Astrocyte (in vitro differentiated cells and primary cell): ENCODE results near the gene PHKA1. TPM values are rescaled to one million over a fixed set of nuclear protein-coding genes. Genes with fewer than 3 reads are reported as not detected.
"Not testable (repeated sequence)": the region's sequence is repeated elsewhere in the genome, so short reads cannot be mapped to it uniquely, and the experiment has no call there.

Source experiments
- DNase-seq: peaks from one replicate; pipeline ENCODE4 v3.0.0-alpha.2; 2010; ENCODE audit warnings: low read depth
- FAIRE-seq: peaks from 2 replicates; lab custom pipeline; 2011; peaks lifted over from hg19 to GRCh38; lab: Jason Lieb, UNC
- H2AFZ ChIP-seq: 2 replicates; pipeline ENCODE4 v1.6.0; 2012; ENCODE audit warnings: low read depth, low read length, inconsistent platforms
- H3K27ac ChIP-seq: 2 replicates; pipeline ENCODE4 v1.5.1; 2011; ENCODE audit warnings: low read depth, low read length, inconsistent platforms
- H3K27me3 ChIP-seq: 2 replicates; pipeline ENCODE4 v1.6.0; 2011; ENCODE audit warnings: low read length, inconsistent platforms; ENCODE audit not compliant: insufficient read depth
- H3K36me3 ChIP-seq: 2 replicates; pipeline ENCODE4 v1.5.1; 2011; ENCODE audit warnings: low read length, inconsistent platforms; ENCODE audit not compliant: insufficient read depth
- H3K4me1 ChIP-seq: 2 replicates; pipeline ENCODE4 v1.5.1; 2011; ENCODE audit warnings: low read length, inconsistent platforms; ENCODE audit not compliant: insufficient read depth
- H3K4me2 ChIP-seq: 2 replicates; pipeline ENCODE4 v1.6.0; 2012; ENCODE audit warnings: low read length, inconsistent platforms
- H3K4me3 ChIP-seq: 2 replicates; pipeline ENCODE4 v1.5.1; 2011; ENCODE audit warnings: low read depth, mild to moderate bottlenecking, low read length, inconsistent platforms; ENCODE audit not compliant: insufficient read depth
- H3K79me2 ChIP-seq: 2 replicates; pipeline ENCODE4 v1.6.0; 2012; ENCODE audit warnings: mild to moderate bottlenecking, low read length, inconsistent platforms; ENCODE audit not compliant: insufficient read depth
- H3K9ac ChIP-seq: 2 replicates; pipeline ENCODE4 v1.6.0; 2012; ENCODE audit warnings: mild to moderate bottlenecking, low read length, inconsistent platforms
- H3K9me3 ChIP-seq: 2 replicates; pipeline ENCODE4 v1.5.1; 2012; ENCODE audit warnings: low read depth, mild to moderate bottlenecking, low read length, inconsistent platforms; ENCODE audit not compliant: insufficient read depth
- H4K20me1 ChIP-seq: 2 replicates; pipeline ENCODE4 v1.6.0; 2012; ENCODE audit warnings: low read length, inconsistent platforms; ENCODE audit not compliant: insufficient read depth
- H3K27ac Mint-ChIP-seq: one replicate; pipeline ENCODE4 v1.8.0; 2021; ENCODE audit warnings: mild to moderate bottlenecking, mixed read lengths; ENCODE audit not compliant: unreplicated experiment
- H3K27me3 Mint-ChIP-seq: one replicate; pipeline ENCODE4 v1.8.0; 2021; ENCODE audit warnings: low read depth, mixed read lengths; ENCODE audit not compliant: unreplicated experiment
- H3K36me3 Mint-ChIP-seq: one replicate; pipeline ENCODE4 v1.8.0; 2021; ENCODE audit warnings: low read depth, mixed read lengths; ENCODE audit not compliant: unreplicated experiment
- H3K4me1 Mint-ChIP-seq: one replicate; pipeline ENCODE4 v1.8.0; 2021; ENCODE audit warnings: low read depth, mixed read lengths; ENCODE audit not compliant: unreplicated experiment
- H3K4me3 Mint-ChIP-seq: one replicate; pipeline ENCODE4 v1.8.0; 2021; ENCODE audit warnings: mild to moderate bottlenecking, moderate library complexity, mixed read lengths; ENCODE audit not compliant: unreplicated experiment
- H3K9me3 Mint-ChIP-seq: one replicate; pipeline ENCODE4 v1.8.0; 2021; ENCODE audit warnings: mild to moderate bottlenecking, mixed read lengths; ENCODE audit not compliant: unreplicated experiment
- EZH2 ChIP-seq: IDR thresholded peaks from 2 replicates; pipeline ENCODE4 v1.6.1; 2012; ENCODE audit warnings: mild to moderate bottlenecking, low read length, inconsistent platforms; ENCODE audit not compliant: insufficient read depth
- total RNA-seq: library from RNA; stranded (reverse); gene quantifications from 2 replicates; pipeline ENCODE4 v1.2.1, GENCODE V29; 2021
- TF ChIP-seq, protein P1 (sequence below): IDR thresholded peaks from 2 replicates; pipeline ENCODE4 v1.5.1; 2011; ENCODE audit warnings: low read depth, mild to moderate bottlenecking, inconsistent platforms, low read length, moderate library complexity; ENCODE audit not compliant: insufficient read depth

PHKA1 gene
- total RNA-seq, 1 donor from 2014 or later: 7.5 TPM

GRCh38 chrX:72568406-72569092 is 145.6 kb downstream of the PHKA1 start:
- Mint-ChIP-seq H3K9me3 (no peaks in the 10 kb centered on the region), H3K27ac (peak overlapping the region; percentile 72)

DNA sequence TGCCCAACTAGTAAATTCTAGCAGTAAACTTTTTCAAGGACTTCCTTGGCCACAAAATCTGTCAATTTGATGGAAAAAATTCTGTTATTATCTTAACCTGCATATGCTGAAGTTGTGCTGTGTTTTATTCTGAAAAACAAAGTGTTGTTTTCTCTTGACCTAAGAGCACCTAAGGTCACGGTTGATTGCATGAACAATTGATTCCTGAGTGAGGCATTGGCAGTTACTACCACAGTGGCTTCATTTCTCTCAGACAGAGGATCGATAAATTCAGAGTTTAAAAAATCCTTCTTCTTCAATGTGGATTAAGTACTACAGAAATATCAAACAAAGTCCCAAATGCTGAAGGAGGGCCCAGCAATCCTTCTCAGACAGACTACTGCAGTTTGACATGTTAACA is 147.7 kb downstream of the PHKA1 start:
- Mint-ChIP-seq H3K9me3 (no peaks in the 10 kb centered on the region), H3K27me3 (no peaks in the 10 kb centered on the region), H3K4me1 (peaks cover 7% of the 10 kb centered on the region), H3K36me3 (peaks cover 4% of the 10 kb centered on the region), H3K27ac (no peak overlapping the region), H3K4me3 (no peak overlapping the region)
- H3K27me3 ChIP-seq: no peaks in the 10 kb centered on the region
- H3K36me3 ChIP-seq: peaks cover 15% of the 10 kb centered on the region
- H3K9ac ChIP-seq: no peak overlapping the region
- no peak overlapping the region for H3K4me3 ChIP-seq
- peaks cover 20% of the 10 kb centered on the region for H3K4me1 ChIP-seq
- H3K4me2 ChIP-seq: no peak overlapping the region
- H3K9me3 ChIP-seq: no peaks in the 10 kb centered on the region
- no peaks in the 10 kb centered on the region for H3K79me2 ChIP-seq
- DNase-seq: no peak
- FAIRE-seq: peak; percentile 98
- no peak for TF ChIP-seq EZH2
- TF ChIP-seq, protein P1, sequence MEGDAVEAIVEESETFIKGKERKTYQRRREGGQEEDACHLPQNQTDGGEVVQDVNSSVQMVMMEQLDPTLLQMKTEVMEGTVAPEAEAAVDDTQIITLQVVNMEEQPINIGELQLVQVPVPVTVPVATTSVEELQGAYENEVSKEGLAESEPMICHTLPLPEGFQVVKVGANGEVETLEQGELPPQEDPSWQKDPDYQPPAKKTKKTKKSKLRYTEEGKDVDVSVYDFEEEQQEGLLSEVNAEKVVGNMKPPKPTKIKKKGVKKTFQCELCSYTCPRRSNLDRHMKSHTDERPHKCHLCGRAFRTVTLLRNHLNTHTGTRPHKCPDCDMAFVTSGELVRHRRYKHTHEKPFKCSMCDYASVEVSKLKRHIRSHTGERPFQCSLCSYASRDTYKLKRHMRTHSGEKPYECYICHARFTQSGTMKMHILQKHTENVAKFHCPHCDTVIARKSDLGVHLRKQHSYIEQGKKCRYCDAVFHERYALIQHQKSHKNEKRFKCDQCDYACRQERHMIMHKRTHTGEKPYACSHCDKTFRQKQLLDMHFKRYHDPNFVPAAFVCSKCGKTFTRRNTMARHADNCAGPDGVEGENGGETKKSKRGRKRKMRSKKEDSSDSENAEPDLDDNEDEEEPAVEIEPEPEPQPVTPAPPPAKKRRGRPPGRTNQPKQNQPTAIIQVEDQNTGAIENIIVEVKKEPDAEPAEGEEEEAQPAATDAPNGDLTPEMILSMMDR: no peak
- H2AFZ ChIP-seq: no peak overlapping the region
- no peak overlapping the region for H3K27ac ChIP-seq
- H4K20me1 ChIP-seq: peaks cover 17% of the 10 kb centered on the region

More at GRCh38 chrX:72568406-72569092, 145.6 kb downstream of the PHKA1 start:
- no peak overlapping the region for H3K4me3 Mint-ChIP-seq
- H3K27me3 Mint-ChIP-seq: no peaks in the 10 kb centered on the region
- H3K36me3 ChIP-seq: peaks cover 15% of the 10 kb centered on the region
- peaks cover 23% of the 10 kb centered on the region for H3K4me1 ChIP-seq
- DNase-seq (peak; percentile 64), FAIRE-seq (peak; percentile 100)
- H4K20me1 ChIP-seq: peaks cover 17% of the 10 kb centered on the region
- H3K79me2 ChIP-seq: peaks cover 8% of the 10 kb centered on the region
- H2AFZ ChIP-seq: no peak overlapping the region
- H3K27me3 ChIP-seq: no peaks in the 10 kb centered on the region
- no peaks in the 10 kb centered on the region for H3K9me3 ChIP-seq
- no peak overlapping the region for H3K27ac ChIP-seq
- peak overlapping the region; percentile 44 for H3K4me2 ChIP-seq
- H3K4me3 ChIP-seq: no peak overlapping the region
- peaks cover 7% of the 10 kb centered on the region for H3K4me1 Mint-ChIP-seq
- TF ChIP-seq EZH2: no peak
- TF ChIP-seq, protein P1: no peak
- H3K9ac ChIP-seq: no peak overlapping the region
- peaks cover 4% of the 10 kb centered on the region for H3K36me3 Mint-ChIP-seq

DNA sequence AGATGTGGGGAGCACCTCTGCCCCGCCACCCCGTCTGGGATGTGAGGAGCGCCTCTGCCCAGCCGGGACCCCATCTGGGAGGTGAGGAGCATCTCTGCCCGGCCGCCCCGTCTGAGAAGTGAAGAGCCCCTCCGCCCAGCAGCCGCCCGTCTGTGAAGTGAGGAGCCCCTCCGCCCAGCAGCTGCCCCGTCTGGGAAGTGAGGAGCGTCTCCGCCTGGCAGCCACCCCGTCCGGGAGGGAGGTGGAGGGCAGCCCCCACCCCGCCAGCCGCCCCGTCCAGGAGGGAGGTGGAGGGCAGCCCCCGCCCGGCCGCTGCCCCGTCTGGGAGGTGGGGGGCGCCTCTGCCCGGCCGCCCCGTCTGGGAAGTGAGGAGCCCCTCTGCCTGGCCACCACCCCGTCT is 154.5 kb downstream of the PHKA1 start:
- not testable (repeated sequence) for DNase-seq, H3K4me3 Mint-ChIP-seq, FAIRE-seq, H3K27me3 Mint-ChIP-seq, H2AFZ ChIP-seq, H3K4me3 ChIP-seq, H3K36me3 Mint-ChIP-seq, H3K4me2 ChIP-seq, H4K20me1 ChIP-seq, H3K27me3 ChIP-seq, H3K27ac ChIP-seq, H3K9me3 Mint-ChIP-seq, H3K9me3 ChIP-seq, H3K27ac Mint-ChIP-seq, H3K4me1 Mint-ChIP-seq, H3K36me3 ChIP-seq, H3K4me1 ChIP-seq, H3K79me2 ChIP-seq, H3K9ac ChIP-seq
